Activated CD8-positive, alpha-beta T cell treated with anti-CD3 and anti-CD28 coated beads, Interleukin-2, amount 10 ng/mL, durations not matched to agents 7 days and 5 days (primary cell): ENCODE measurements around the gene SLC25A10. TPM values are rescaled to one million over a fixed set of nuclear protein-coding genes. Genes with fewer than 3 reads are reported as not detected.

Experiments used
- microRNA-seq: library from miRNA; unstranded; fragments of <30 nt; microRNA quantifications from one replicate; pipeline ENCODE4 v1.2.0, GENCODE V29; 2022
- total RNA-seq, 2 experiments: library from RNA; stranded (reverse); gene quantifications; one replicate each; pipeline ENCODE4 v1.2.3, GENCODE V29; 2021

Gene SLC25A10
- total RNA-seq, 2 experiments from 2014 or later, result 39.2 to 40.4 TPM

Small RNA genes lying within 50 kb of the gene (microRNA-seq; reads per million reads assigned to microRNA genes)
- 1.7 reads per million for gene MIR6786

Other genes starting within 250 kb of the SLC25A10 start
- gene ACTG1, start 199.5 kb upstream of the SLC25A10 start, total RNA-seq, result 1,000 to 10,000 TPM; 5,147 to 5,318 TPM
- under 1 TPM; 0.52 to 0.74 TPM for gene FSCN2, start 183.9 kb upstream of the SLC25A10 start, total RNA-seq
- 10 to 100 TPM; 39.2 to 43.6 TPM for gene FAAP100, start 159.9 kb upstream of the SLC25A10 start, total RNA-seq
- 100 to 1,000 TPM; 113 TPM for gene NPLOC4, start 75.2 kb upstream of the SLC25A10 start, total RNA-seq
- gene TSPAN10, start 75.1 kb upstream of the SLC25A10 start, total RNA-seq, result 1 to 10 TPM; 1.2 TPM
- 10 to 100 TPM; 76.5 to 80.3 TPM for gene PDE6G, start 55.7 kb upstream of the SLC25A10 start, total RNA-seq
- 10 to 100 TPM; 48.5 to 52.3 TPM for gene OXLD1, start 45.7 kb upstream of the SLC25A10 start, total RNA-seq
- gene CCDC137, start 45.5 kb upstream of the SLC25A10 start, total RNA-seq, result 10 to 100 TPM; 42.3 to 43.7 TPM
- 10 to 100 TPM; 21.3 to 28.4 TPM for gene ARL16, start 28.5 kb upstream of the SLC25A10 start, total RNA-seq
- gene HGS, start 28.3 kb upstream of the SLC25A10 start, total RNA-seq, result 100 to 1,000 TPM; 107 to 128 TPM
- gene MRPL12, start 8.9 kb upstream of the SLC25A10 start, total RNA-seq, result 100 to 1,000 TPM; 102 to 104 TPM
- not detected for gene GCGR, start 91.9 kb downstream of the SLC25A10 start, total RNA-seq
- gene MCRIP1, start 121.0 kb downstream of the SLC25A10 start, total RNA-seq, result 10 to 100 TPM; 42.3 to 43.0 TPM
- not detected for gene PPP1R27, start 122.8 kb downstream of the SLC25A10 start, total RNA-seq
- gene P4HB, start 148.3 kb downstream of the SLC25A10 start, total RNA-seq, result 100 to 1,000 TPM; 474 to 498 TPM
- 100 to 1,000 TPM; 756 to 778 TPM for gene ARHGDIA, start 159.1 kb downstream of the SLC25A10 start, total RNA-seq
- 100 to 1,000 TPM; 269 to 273 TPM for gene ALYREF, start 179.3 kb downstream of the SLC25A10 start, total RNA-seq
- 100 to 1,000 TPM; 122 TPM for gene ANAPC11, start 179.4 kb downstream of the SLC25A10 start, total RNA-seq
- gene NPB, start 190.0 kb downstream of the SLC25A10 start, total RNA-seq, result under 1 TPM; 0.18 to 0.55 TPM
- 10 to 100 TPM; 48.6 to 50.4 TPM for gene PCYT2, start 199.1 kb downstream of the SLC25A10 start, total RNA-seq
- 10 to 100 TPM; 55.0 to 63.4 TPM for gene SIRT7, start 205.9 kb downstream of the SLC25A10 start, total RNA-seq
- gene MAFG, start 215.5 kb downstream of the SLC25A10 start, total RNA-seq, result 10 to 100 TPM; 14.0 to 16.5 TPM
- 10 to 100 TPM; 35.5 to 38.1 TPM for gene PYCR1, start 225.0 kb downstream of the SLC25A10 start, total RNA-seq
- gene MYADML2, start 234.9 kb downstream of the SLC25A10 start, total RNA-seq, result not detected
- under 1 TPM; 0.29 to 0.42 TPM for gene NOTUM, start 248.9 kb downstream of the SLC25A10 start, total RNA-seq